ENCODE data around the gene MEP1B. TPM values are rescaled to one million over a fixed set of nuclear protein-coding genes. Genes with fewer than 3 reads are reported as not detected.
"Not testable (repeated sequence)": the region's sequence is repeated elsewhere in the genome, so short reads cannot be mapped to it uniquely, and the experiment has no call there.

Gene MEP1B
- total RNA-seq, 1 donor from 2014 or later, result not detected

- Histone ChIP-seq H3K27me3 (no peaks in the 10 kb centered on the region), H3K9me3 (no peaks in the 10 kb centered on the region), H3K36me3 (no peaks in the 10 kb centered on the region), H3K4me1 (no peaks in the 10 kb centered on the region), H3K27ac (no peak overlapping the region), H3K4me3 (no peak overlapping the region)
- TF ChIP-seq, protein P1, sequence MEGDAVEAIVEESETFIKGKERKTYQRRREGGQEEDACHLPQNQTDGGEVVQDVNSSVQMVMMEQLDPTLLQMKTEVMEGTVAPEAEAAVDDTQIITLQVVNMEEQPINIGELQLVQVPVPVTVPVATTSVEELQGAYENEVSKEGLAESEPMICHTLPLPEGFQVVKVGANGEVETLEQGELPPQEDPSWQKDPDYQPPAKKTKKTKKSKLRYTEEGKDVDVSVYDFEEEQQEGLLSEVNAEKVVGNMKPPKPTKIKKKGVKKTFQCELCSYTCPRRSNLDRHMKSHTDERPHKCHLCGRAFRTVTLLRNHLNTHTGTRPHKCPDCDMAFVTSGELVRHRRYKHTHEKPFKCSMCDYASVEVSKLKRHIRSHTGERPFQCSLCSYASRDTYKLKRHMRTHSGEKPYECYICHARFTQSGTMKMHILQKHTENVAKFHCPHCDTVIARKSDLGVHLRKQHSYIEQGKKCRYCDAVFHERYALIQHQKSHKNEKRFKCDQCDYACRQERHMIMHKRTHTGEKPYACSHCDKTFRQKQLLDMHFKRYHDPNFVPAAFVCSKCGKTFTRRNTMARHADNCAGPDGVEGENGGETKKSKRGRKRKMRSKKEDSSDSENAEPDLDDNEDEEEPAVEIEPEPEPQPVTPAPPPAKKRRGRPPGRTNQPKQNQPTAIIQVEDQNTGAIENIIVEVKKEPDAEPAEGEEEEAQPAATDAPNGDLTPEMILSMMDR (IDR thresholded peaks at IDR 0.05), result no peak
- intact Hi-C loops (cut with DNase I), result no loop called here
- no peak for DNase-seq (ENCODE audit: low spot score in 2 of 2)
These were observed 23.9 kb downstream of the MEP1B start for GRCh38 chr18:32213693-32214092.

- Histone ChIP-seq H3K27me3 (no peaks in the 10 kb centered on the region), H3K4me3 (no peak overlapping the region), H3K36me3 (no peaks in the 10 kb centered on the region), H3K27ac (no peak overlapping the region), H3K9me3 (no peaks in the 10 kb centered on the region), H3K4me1 (no peaks in the 10 kb centered on the region)
- DNase-seq (ENCODE audit: low spot score in 2 of 2), result no peak
- TF ChIP-seq, protein P1 (IDR thresholded peaks at IDR 0.05), result no peak
- intact Hi-C loops (cut with DNase I), result no loop called here
These were observed 26.6 kb downstream of the MEP1B start for GRCh38 chr18:32216390-32216789.

DNA sequence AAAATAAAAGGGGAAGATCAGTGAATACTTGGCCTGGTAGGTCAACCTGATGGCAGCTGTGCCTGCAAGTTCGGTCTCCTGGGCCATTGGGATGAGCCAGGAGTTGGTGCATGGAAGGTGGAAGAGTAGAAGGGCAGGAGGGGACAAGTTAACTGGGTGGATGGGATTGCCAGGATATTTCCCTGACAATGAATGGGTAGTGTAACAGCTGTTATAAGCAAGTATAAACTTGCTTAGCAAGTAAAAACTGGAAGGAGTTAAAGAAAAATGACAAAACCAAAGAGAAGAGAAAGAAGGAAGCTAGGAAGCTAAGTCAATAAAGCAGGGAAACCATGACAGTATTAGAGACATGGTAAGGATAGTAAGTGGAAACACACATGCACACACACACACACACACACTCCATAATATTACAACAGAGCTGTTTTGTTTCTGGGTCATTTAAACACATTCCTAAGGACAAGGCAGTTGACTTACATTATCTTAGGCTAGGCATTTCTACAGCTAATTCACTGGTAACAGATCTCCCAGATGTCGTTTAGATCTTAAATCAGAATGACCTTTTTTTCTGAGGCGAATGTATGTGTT lies 29.7 kb downstream of the MEP1B start:
- intact Hi-C loops (cut with DNase I), result no loop called here
- TF ChIP-seq, protein P1 (IDR thresholded peaks at IDR 0.05), result no peak
- no peak overlapping the region for H3K4me3 ChIP-seq

DNA sequence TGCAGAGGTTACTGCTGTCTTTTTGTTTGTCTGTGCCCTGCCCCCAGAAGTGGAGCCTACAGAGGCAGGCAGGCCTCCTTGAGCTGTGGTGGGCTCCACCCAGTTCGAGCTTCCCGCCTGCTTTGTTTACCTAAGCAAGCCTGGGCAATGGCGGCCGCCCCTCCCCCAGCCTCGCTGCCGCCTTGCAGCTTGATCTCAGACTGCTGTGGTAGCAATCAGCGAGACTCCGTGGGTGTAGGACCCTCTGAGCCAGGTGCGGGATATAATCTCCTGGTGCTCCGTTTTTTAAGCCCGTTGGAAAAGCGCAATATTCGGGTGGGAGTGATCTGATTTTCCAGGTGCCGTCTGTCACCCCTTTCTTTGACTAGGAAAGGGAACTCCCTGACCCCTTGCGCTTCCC lies 43.5 kb downstream of the MEP1B start:
- H3K9me3 ChIP-seq; H3K4me3 ChIP-seq; H3K27ac ChIP-seq; H3K27me3 ChIP-seq; H3K4me1 ChIP-seq; intact Hi-C loops (cut with DNase I); DNase-seq (ENCODE audit: low spot score in 2 of 2); H3K36me3 ChIP-seq: not testable (repeated sequence)

More for the DNA sequence above, 29.7 kb downstream of the MEP1B start:
- Histone ChIP-seq H3K36me3 (no peaks in the 10 kb centered on the region), H3K27ac (no peak overlapping the region), H3K9me3 (no peaks in the 10 kb centered on the region), H3K4me1 (no peaks in the 10 kb centered on the region), H3K27me3 (no peaks in the 10 kb centered on the region)
- no peak for DNase-seq (ENCODE audit: low spot score in 2 of 2)

- Histone ChIP-seq H3K27ac (no peak overlapping the region), H3K4me3 (no peak overlapping the region), H3K27me3 (no peaks in the 10 kb centered on the region), H3K36me3 (no peaks in the 10 kb centered on the region), H3K9me3 (peaks cover 0 to 6% of the 10 kb centered on the region in 2 donors), H3K4me1 (no peaks in the 10 kb centered on the region)
- intact Hi-C loops (cut with DNase I), result no loop called here
- no peak for DNase-seq (ENCODE audit: low spot score in 2 of 2)
- TF ChIP-seq, protein P1 (IDR thresholded peaks at IDR 0.05), result no peak
These were observed 47.2 kb downstream of the MEP1B start for GRCh38 chr18:32237049-32237448.

- Histone ChIP-seq H3K27me3 (no peaks in the 10 kb centered on the region), H3K9me3 (peaks cover 0 to 3% of the 10 kb centered on the region in 2 donors), H3K36me3 (no peaks in the 10 kb centered on the region), H3K4me3 (no peak overlapping the region), H3K27ac (no peak overlapping the region), H3K4me1 (no peaks in the 10 kb centered on the region)
- intact Hi-C loops (cut with DNase I), result no loop called here
- DNase-seq (ENCODE audit: low spot score in 2 of 2), result no peak
- TF ChIP-seq, protein P1 (IDR thresholded peaks at IDR 0.05), result no peak
These were observed 48.9 kb downstream of the MEP1B start for GRCh38 chr18:32238635-32239268.
